ENCODE results near the gene SELENOM.
"Not testable (repeated sequence)": the region's sequence is repeated elsewhere in the genome, so short reads cannot be mapped to it uniquely, and the experiment has no call there.

Gene SELENOM

DNA sequence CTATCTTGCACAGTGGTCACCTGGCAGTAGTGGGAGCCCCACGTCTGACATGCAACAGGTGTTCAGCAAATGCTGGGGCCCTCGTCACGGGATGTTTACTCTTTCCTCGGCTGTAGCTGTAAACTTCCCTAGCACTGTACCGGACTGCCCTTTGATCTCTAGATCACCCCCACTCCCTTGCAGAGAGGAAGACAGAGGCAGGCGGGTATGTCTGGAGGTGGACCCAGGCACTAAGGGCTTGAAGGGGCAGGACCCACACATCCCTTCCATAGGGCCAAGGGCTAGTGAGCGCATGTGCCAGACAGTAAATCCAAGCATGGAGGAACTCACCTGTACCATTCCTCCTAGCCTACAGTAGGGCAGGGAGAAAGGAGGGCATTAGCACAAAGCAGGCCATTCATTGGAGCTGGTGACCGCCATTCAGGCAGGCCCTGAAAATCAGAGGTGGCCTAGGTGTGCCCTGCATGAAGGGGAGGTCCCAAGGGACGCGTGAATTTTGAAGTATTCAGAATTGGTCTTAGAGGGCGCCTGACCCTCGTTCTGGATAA lies 28.2 kb downstream of the SELENOM start:
- TF ChIP-seq EZH2 (IDR thresholded peaks at IDR 0.05; ENCODE audit: borderline replicate concordance, low read depth, low read length, severe bottlenecking) = no peak
- Histone ChIP-seq H4K20me1 (ENCODE audit: insufficient read depth, low read length) (no peaks in the 10 kb centered on the region; the same call in 1 of the 2 replicates), H3K4me2 (ENCODE audit: insufficient read depth, low read length) (no peak overlapping the region), H3K36me3 (ENCODE audit: insufficient read depth, low read length) (peaks cover 6% of the 10 kb centered on the region; the same call in 1 of the 2 replicates), H3K27ac (ENCODE audit: low read length) (no peak overlapping the region), H3K4me1 (ENCODE audit: insufficient read depth, low read length) (peaks cover 37% of the 10 kb centered on the region), H3K79me2 (ENCODE audit: insufficient read depth, low read length) (peaks cover 19% of the 10 kb centered on the region), H2AFZ (ENCODE audit: low read depth, low read length) (no peak overlapping the region), H3K4me3 (ENCODE audit: low read depth in 1 of 2, low read length in 2 of 2) (no peak overlapping the region), H3K27me3 (ENCODE audit: insufficient read depth, low read length, poor library complexity) (no peaks in the 10 kb centered on the region), H3K9me3 (ENCODE audit: insufficient read depth, low read length, severe bottlenecking) (no peaks in the 10 kb centered on the region), H3K9ac (ENCODE audit: low read depth, low read length) (no peak overlapping the region)
- DNase-seq (no peak), ATAC-seq (ENCODE audit: insufficient read depth, low read depth) (no peak)

DNA sequence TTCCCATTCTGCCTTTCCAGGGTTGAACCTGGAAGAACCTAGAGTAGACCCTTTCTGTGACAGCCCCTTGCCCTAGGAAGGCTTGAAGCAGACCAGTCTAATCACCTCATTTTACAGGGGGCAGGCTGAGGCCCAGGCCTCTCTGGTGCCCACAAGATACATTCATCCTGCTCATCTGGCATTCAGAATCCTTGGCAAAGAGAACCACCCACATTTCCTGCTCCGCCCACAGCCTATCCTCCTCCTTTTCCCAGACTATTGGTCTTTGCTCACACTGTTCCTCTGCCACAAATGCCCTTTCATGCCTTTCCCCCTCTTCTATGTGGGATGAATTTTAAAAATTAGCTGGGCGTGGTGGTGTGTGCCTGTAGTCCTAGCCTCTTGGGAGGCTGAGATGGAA lies 29.0 kb downstream of the SELENOM start:
- not testable (repeated sequence) for ATAC-seq (ENCODE audit: insufficient read depth, low read depth); H3K4me3 ChIP-seq (ENCODE audit: low read depth in 1 of 2, low read length in 2 of 2); H3K36me3 ChIP-seq (ENCODE audit: insufficient read depth, low read length); H3K9me3 ChIP-seq (ENCODE audit: insufficient read depth, low read length, severe bottlenecking); H3K4me2 ChIP-seq (ENCODE audit: insufficient read depth, low read length); H2AFZ ChIP-seq (ENCODE audit: low read depth, low read length); H3K27ac ChIP-seq (ENCODE audit: low read length); H4K20me1 ChIP-seq (ENCODE audit: insufficient read depth, low read length); H3K9ac ChIP-seq (ENCODE audit: low read depth, low read length); DNase-seq; H3K27me3 ChIP-seq (ENCODE audit: insufficient read depth, low read length, poor library complexity)
- Histone ChIP-seq H3K79me2 (ENCODE audit: insufficient read depth, low read length) (peaks cover 12% of the 10 kb centered on the region), H3K4me1 (ENCODE audit: insufficient read depth, low read length) (peaks cover 29% of the 10 kb centered on the region)

DNA sequence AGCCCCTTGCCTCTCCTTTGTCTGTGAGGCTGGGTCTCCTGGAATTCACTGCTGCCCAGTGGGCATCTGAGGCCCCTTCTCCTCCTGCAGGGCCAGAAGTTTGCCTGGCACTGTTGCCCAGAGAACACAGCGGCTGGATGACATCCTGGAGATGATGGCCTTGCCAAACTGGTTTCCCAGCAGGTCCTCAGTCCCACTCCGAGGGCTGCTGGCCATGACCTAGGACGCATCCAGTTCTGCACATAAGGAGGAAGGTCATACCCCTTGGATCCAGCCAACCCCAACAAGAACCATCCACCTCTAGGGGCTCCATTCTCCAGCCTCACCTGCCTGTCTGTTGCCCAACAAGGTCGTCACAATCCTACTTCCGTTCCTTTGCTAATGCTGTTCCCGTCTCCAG lies 29.7 kb downstream of the SELENOM start:
- DNase-seq (no peak), ATAC-seq (ENCODE audit: insufficient read depth, low read depth) (no peak)
- Histone ChIP-seq H3K4me3 (ENCODE audit: low read depth in 1 of 2, low read length in 2 of 2) (no peak overlapping the region), H4K20me1 (ENCODE audit: insufficient read depth, low read length) (no peaks in the 10 kb centered on the region; the same call in 1 of the 2 replicates), H3K36me3 (ENCODE audit: insufficient read depth, low read length) (no peaks in the 10 kb centered on the region), H3K4me1 (ENCODE audit: insufficient read depth, low read length) (peaks cover 22% of the 10 kb centered on the region), H3K27ac (ENCODE audit: low read length) (no peak overlapping the region), H3K9me3 (ENCODE audit: insufficient read depth, low read length, severe bottlenecking) (no peaks in the 10 kb centered on the region), H3K9ac (ENCODE audit: low read depth, low read length) (no peak overlapping the region), H3K79me2 (ENCODE audit: insufficient read depth, low read length) (peaks cover 10% of the 10 kb centered on the region), H2AFZ (ENCODE audit: low read depth, low read length) (no peak overlapping the region), H3K4me2 (ENCODE audit: insufficient read depth, low read length) (no peak overlapping the region), H3K27me3 (ENCODE audit: insufficient read depth, low read length, poor library complexity) (no peaks in the 10 kb centered on the region)
- no peak for TF ChIP-seq CTCF (IDR thresholded peaks at IDR 0.05; ENCODE audit: borderline replicate concordance, extremely low read depth, low read length, poor library complexity, severe bottlenecking)
- TF ChIP-seq EZH2 (IDR thresholded peaks at IDR 0.05; ENCODE audit: borderline replicate concordance, low read depth, low read length, severe bottlenecking) = no peak

GRCh38 chr22:31075961-31076360 lies 31.4 kb downstream of the SELENOM start:
- H3K79me2 ChIP-seq (ENCODE audit: insufficient read depth, low read length) = no peaks in the 10 kb centered on the region
- no peaks in the 10 kb centered on the region for H3K36me3 ChIP-seq (ENCODE audit: insufficient read depth, low read length)
- no peak overlapping the region for H3K4me2 ChIP-seq (ENCODE audit: insufficient read depth, low read length)
- ATAC-seq (ENCODE audit: insufficient read depth, low read depth) (no peak), DNase-seq (no peak)
- H3K4me3 ChIP-seq (ENCODE audit: low read depth in 1 of 2, low read length in 2 of 2) = no peak overlapping the region
- no peak overlapping the region for H3K9ac ChIP-seq (ENCODE audit: low read depth, low read length)
- TF ChIP-seq EZH2 (IDR thresholded peaks at IDR 0.05; ENCODE audit: borderline replicate concordance, low read depth, low read length, severe bottlenecking) = no peak
- no peak for TF ChIP-seq CTCF (IDR thresholded peaks at IDR 0.05; ENCODE audit: borderline replicate concordance, extremely low read depth, low read length, poor library complexity, severe bottlenecking)
- H4K20me1 ChIP-seq (ENCODE audit: insufficient read depth, low read length) = no peaks in the 10 kb centered on the region
- H2AFZ ChIP-seq (ENCODE audit: low read depth, low read length) = no peak overlapping the region
- peaks cover 7% of the 10 kb centered on the region for H3K4me1 ChIP-seq (ENCODE audit: insufficient read depth, low read length)
- no peaks in the 10 kb centered on the region for H3K9me3 ChIP-seq (ENCODE audit: insufficient read depth, low read length, severe bottlenecking)
- H3K27me3 ChIP-seq (ENCODE audit: insufficient read depth, low read length, poor library complexity) = no peaks in the 10 kb centered on the region
- no peak overlapping the region for H3K27ac ChIP-seq (ENCODE audit: low read length)

- not testable (repeated sequence) for H3K36me3 ChIP-seq (ENCODE audit: insufficient read depth, low read length); DNase-seq; H3K9me3 ChIP-seq (ENCODE audit: insufficient read depth, low read length, severe bottlenecking); H2AFZ ChIP-seq (ENCODE audit: low read depth, low read length); H3K4me1 ChIP-seq (ENCODE audit: insufficient read depth, low read length); H4K20me1 ChIP-seq (ENCODE audit: insufficient read depth, low read length); H3K27me3 ChIP-seq (ENCODE audit: insufficient read depth, low read length, poor library complexity); H3K4me2 ChIP-seq (ENCODE audit: insufficient read depth, low read length); ATAC-seq (ENCODE audit: insufficient read depth, low read depth); H3K4me3 ChIP-seq (ENCODE audit: low read depth in 1 of 2, low read length in 2 of 2); H3K79me2 ChIP-seq (ENCODE audit: insufficient read depth, low read length); H3K27ac ChIP-seq (ENCODE audit: low read length); H3K9ac ChIP-seq (ENCODE audit: low read depth, low read length)
Measured at GRCh38 chr22:31073545-31074145, 33.7 kb downstream of the SELENOM start.

DNA sequence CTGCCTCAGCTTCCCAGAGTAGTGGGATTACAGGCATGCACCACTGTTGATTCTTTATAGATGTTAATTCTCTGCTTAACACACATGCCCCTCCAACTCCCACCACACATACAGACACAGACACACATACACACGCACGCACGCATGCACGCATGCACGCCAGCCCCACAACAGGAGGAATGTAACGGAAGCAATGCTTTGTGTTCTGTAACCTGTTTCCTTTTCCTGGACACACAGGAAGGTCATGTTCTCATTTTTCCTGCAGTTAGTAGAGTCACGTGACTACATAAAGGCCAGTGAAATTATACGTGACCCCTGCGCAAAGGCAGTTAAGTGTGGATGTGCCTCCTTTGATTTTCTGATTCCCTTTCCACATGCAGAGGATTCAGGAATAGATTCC lies 34.2 kb downstream of the SELENOM start:
- not testable (repeated sequence) for H3K4me1 ChIP-seq (ENCODE audit: insufficient read depth, low read length); H3K4me3 ChIP-seq (ENCODE audit: low read depth in 1 of 2, low read length in 2 of 2); H4K20me1 ChIP-seq (ENCODE audit: insufficient read depth, low read length); H3K79me2 ChIP-seq (ENCODE audit: insufficient read depth, low read length); H3K4me2 ChIP-seq (ENCODE audit: insufficient read depth, low read length); H3K9me3 ChIP-seq (ENCODE audit: insufficient read depth, low read length, severe bottlenecking); H3K27ac ChIP-seq (ENCODE audit: low read length); H3K36me3 ChIP-seq (ENCODE audit: insufficient read depth, low read length); ATAC-seq (ENCODE audit: insufficient read depth, low read depth); DNase-seq; H3K9ac ChIP-seq (ENCODE audit: low read depth, low read length); H3K27me3 ChIP-seq (ENCODE audit: insufficient read depth, low read length, poor library complexity); H2AFZ ChIP-seq (ENCODE audit: low read depth, low read length)

Measured in DND-41 (cell line).